IPS DF 6.9 (cell line): Measurements from ENCODE around the gene SNTG2.

Source experiments
- DNase-seq: peaks from one replicate; pipeline ENCODE4 v3.0.0-alpha.2; 2013; ENCODE audit warnings: low read depth, low spot score
- H3K27ac ChIP-seq: one replicate; pipeline ENCODE4 v1.5.1; 2013; ENCODE audit warnings: low read length, control low read depth
- H3K27me3 ChIP-seq: 2 replicates; pipeline ENCODE4 v1.6.1; 2013; ENCODE audit warnings: mild to moderate bottlenecking, low read length; ENCODE audit not compliant: control insufficient read depth, insufficient read depth
- H3K36me3 ChIP-seq: 2 replicates; pipeline ENCODE4 v1.6.1; 2013; ENCODE audit warnings: low read length; ENCODE audit not compliant: control insufficient read depth, insufficient read depth
- H3K4me1 ChIP-seq: 2 replicates; pipeline ENCODE4 v1.6.1; 2013; ENCODE audit warnings: low read length; ENCODE audit not compliant: control insufficient read depth, insufficient read depth
- H3K4me3 ChIP-seq: 2 replicates; pipeline ENCODE4 v1.5.1; 2013; ENCODE audit warnings: mild to moderate bottlenecking, low read length
- H3K9me3 ChIP-seq: 2 replicates; pipeline ENCODE4 v1.6.1; 2013; ENCODE audit warnings: low read length, inconsistent platforms; ENCODE audit not compliant: control insufficient read depth, insufficient read depth
- WGBS: extraction: QIAGEN DNeasy Blood & Tissue Kit; methylation state at CpG from one replicate; pipeline ENCODE4 v1.1.7; 2013; ENCODE audit warnings: mixed read lengths, missing lambda C conversion rate; ENCODE audit not compliant: insufficient read length, insufficient coverage; 5-methylcytosine and 5-hydroxymethylcytosine counted together

SNTG2 gene

DNA sequence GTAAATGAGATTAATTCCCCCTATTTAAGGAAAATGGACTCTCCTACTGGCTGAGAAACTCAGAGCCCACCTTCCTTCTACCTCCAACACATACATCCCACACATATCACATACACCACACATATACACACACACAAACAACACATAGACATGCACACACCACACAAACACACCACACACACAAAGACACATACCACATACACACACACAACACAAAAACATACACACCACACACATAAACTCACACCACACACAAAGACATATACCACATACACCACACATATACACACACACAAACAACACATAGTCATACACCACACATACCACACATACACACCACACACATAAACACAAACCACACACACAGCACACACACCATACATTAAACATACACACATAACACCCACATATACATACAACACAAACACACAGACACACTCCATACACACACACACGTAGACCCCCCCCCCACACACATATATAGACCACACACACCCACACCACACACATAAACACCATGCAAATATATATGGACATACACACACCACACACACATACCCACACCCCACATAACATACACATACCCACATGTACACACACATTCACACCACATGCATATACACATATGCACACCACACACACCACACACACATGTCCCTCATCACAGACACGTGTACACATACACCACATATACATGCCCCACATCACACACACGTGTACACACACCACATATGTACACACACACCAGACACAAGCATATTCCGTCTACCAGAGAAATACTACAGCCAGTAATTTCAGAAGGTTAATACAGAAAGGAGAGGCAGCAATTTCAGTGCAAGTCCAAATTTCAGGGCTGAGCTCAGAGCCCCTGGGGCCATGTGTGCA lies 204.3 kb downstream of the SNTG2 start:
- H3K4me3 ChIP-seq = no peak overlapping the region
- no peaks in the 10 kb centered on the region for H3K27me3 ChIP-seq
- no peak for DNase-seq
- H3K9me3 ChIP-seq = no peaks in the 10 kb centered on the region
- WGBS = 100% methylated on average over 1 of the region's 4 CpGs
- peaks cover 3% of the 10 kb centered on the region; the same call in 1 of the 2 replicates for H3K36me3 ChIP-seq
- no peaks in the 10 kb centered on the region for H3K4me1 ChIP-seq
- no peak overlapping the region for H3K27ac ChIP-seq

DNA sequence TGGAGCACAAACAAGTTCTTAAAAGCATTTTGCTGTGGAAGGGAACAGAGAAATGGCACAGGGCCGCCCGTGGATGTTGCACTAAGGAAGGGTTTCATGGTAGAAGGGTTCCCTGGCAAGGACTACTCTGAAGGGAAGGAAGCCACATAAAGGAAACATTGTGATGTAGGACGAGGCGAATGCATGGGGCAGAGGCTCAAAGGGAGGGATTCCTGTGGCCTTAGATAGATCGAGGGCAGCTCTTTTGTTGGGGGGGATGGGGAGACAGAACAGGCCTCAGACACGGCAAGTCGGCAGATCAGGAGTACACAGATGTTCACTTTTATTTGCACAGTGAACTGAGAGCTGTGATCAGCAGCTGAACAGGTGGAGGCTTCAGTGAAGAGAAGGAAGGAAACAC lies 205.4 kb downstream of the SNTG2 start:
- WGBS = no CpG with 5 or more reads among the region's 7 CpGs
- Histone ChIP-seq H3K9me3 (no peaks in the 10 kb centered on the region), H3K4me1 (no peaks in the 10 kb centered on the region), H3K27me3 (no peaks in the 10 kb centered on the region), H3K27ac (no peak overlapping the region), H3K4me3 (no peak overlapping the region), H3K36me3 (peaks cover 3% of the 10 kb centered on the region; the same call in 1 of the 2 replicates)
- no peak for DNase-seq

DNA sequence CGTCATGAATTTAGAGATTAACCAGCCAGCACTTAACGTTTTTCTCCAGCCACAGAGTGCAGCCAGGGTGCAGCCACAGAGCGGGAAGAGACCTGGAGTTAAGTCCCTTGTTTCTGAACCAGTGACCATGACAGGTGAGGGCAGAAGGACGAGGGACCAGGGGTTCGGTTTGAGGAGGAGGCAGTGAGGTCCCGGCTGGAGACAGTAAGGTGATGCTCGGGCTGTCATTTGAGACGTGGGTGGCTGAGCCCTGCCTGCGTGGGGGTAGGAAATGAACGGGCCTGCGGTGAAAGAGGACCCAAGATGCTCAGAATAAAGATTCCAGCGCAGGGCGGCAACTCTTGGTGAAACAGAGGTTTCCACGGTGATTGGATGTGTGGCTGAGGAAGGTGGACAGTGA lies 205.9 kb downstream of the SNTG2 start:
- DNase-seq = no peak
- Histone ChIP-seq H3K27ac (no peak overlapping the region), H3K9me3 (no peaks in the 10 kb centered on the region), H3K36me3 (peaks cover 3% of the 10 kb centered on the region; the same call in 1 of the 2 replicates), H3K4me3 (no peak overlapping the region), H3K4me1 (no peaks in the 10 kb centered on the region), H3K27me3 (no peaks in the 10 kb centered on the region)
- WGBS = no CpG with 5 or more reads among the region's 14 CpGs

DNA sequence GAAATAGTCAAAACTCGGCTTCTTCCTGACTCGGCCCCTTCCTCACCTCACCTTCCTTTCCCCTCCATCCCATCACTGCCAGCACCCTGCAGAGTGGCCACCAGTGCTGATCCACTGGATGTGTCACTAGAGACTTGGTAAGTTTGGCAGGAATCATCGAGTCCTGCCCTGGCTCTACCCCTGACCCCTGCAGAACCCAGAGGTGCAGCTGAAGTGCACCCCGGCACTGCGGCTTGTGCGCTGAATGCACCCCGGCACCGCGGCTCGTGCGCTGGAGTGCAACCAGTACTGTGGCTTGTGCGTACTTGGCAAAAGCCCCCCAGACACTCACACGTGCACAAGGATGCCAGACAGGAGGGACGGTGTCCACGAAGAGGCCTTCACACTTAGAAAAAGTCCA lies 206.5 kb downstream of the SNTG2 start:
- WGBS = no CpG with 5 or more reads among the region's 15 CpGs
- H3K36me3 ChIP-seq = peaks cover 3% of the 10 kb centered on the region; the same call in 1 of the 2 replicates
- H3K27me3 ChIP-seq = no peaks in the 10 kb centered on the region
- H3K4me3 ChIP-seq = no peak overlapping the region
- no peaks in the 10 kb centered on the region for H3K9me3 ChIP-seq
- H3K27ac ChIP-seq = no peak overlapping the region
- no peaks in the 10 kb centered on the region for H3K4me1 ChIP-seq
- DNase-seq = no peak

DNA sequence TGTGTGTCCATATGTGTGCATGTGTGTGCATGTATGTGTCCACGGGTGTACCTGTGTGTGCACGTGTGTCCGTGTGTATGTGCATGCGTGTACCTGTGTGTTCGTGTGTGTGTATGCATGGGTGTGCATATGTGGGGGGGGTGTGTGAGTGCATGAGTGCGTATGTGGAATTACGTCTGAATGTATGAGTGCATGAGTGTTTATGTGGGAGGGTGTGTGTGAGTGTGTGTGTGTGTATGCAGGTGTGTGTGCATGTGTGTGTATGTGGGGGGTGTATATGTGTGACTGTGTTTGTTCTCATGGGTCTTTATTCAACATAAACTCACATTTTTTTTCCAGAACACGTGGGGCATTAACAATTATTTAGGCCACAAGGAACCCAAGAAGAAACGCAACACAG lies 208.4 kb downstream of the SNTG2 start:
- no peaks in the 10 kb centered on the region for H3K27me3 ChIP-seq
- WGBS = no CpG with 5 or more reads among the region's 9 CpGs
- H3K36me3 ChIP-seq = peaks cover 3% of the 10 kb centered on the region; the same call in 1 of the 2 replicates
- H3K4me3 ChIP-seq = no peak overlapping the region
- no peaks in the 10 kb centered on the region for H3K9me3 ChIP-seq
- H3K4me1 ChIP-seq = no peaks in the 10 kb centered on the region
- DNase-seq = no peak
- H3K27ac ChIP-seq = no peak overlapping the region

DNA sequence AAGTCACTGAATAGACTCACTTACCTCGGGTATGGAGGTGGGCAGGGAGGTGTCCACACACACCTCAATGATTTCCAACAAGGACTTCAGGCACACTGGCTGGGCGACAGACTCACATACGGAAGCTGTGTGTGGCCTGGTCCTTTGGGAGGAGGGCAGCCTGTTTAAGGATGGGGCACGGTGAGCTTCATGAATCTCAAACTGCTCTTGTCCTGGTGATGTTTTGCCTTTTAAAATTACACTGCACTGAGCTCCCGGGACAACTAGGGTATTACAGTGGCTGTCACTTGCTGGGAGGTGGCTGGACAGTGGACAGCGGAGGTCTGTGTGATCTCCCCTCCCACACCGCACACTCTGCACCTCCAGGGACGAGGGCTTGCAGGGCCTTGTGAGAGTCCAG lies 211.6 kb downstream of the SNTG2 start:
- Histone ChIP-seq H3K9me3 (no peaks in the 10 kb centered on the region), H3K36me3 (0 out of 2 replicates have a peak, but pooled peaks cover 4% of the 10 kb centered on the region), H3K27ac (no peak overlapping the region), H3K4me1 (no peaks in the 10 kb centered on the region), H3K4me3 (no peak overlapping the region), H3K27me3 (no peaks in the 10 kb centered on the region)
- WGBS = no CpG with 5 or more reads among the region's 8 CpGs
- no peak for DNase-seq

DNA sequence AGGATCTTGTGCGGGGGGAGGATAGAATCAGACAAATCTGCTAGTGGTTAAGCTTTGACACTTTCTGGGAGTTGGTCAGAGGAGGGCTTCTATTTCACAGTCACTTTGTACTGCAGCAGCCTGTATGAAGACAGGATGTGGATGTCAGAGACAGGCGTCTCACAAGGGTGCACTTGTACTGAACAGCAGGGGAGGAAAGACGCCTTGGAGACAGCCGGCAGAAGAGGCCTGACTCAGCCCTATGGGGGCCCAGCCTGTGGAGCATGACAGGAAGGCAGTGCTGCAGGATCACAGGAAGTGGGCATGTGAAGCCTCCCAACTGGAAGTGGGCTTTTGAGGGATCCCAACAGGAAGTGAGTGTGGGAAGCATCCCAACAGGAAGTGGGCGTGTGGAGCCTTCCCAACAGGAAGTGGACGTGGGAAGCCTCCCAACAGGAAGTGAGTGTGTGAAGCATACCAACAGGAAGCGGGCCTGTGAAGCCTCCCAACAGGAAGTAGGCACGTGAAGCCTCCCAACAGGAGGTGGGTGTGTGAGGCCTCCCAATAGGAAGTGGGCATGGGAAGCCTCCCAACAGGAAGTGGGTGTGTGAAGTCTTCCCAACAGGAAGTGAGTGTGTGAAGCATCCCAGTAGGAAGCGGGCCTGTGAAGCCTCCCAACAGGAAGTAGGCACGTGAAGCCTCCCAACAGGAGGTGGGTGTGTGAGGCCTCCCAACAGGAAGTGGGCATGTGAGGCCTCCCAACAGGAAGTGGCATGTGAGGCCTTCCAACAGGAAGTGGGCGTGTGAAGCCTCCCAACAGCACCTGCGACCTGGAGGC lies 212.3 kb downstream of the SNTG2 start:
- Histone ChIP-seq H3K27me3 (no peaks in the 10 kb centered on the region), H3K36me3 (0 out of 2 replicates have a peak, but pooled peaks cover 4% of the 10 kb centered on the region), H3K4me1 (no peaks in the 10 kb centered on the region), H3K9me3 (no peaks in the 10 kb centered on the region), H3K4me3 (no peak overlapping the region), H3K27ac (no peak overlapping the region)
- DNase-seq = no peak
- WGBS = no CpG with 5 or more reads among the region's 12 CpGs

DNA sequence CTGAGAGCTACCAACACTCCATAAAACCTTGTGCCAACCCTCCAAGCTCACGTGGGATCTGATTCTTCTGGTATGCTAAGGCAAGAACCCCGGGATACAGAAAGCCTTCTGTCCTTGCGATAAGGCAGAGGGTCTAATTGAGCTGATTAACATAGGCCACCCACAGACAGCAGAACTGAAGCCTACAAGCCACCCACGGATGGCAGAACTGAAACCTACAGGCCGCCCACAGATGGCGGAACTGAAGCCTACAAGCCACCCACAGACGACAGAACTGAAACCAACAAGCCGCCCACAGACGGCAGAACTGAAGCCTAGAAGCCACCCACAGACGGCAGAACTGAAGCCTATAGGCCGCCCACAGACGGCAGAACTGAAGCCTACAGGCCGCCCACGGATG lies 216.3 kb downstream of the SNTG2 start:
- Histone ChIP-seq H3K27me3 (no peaks in the 10 kb centered on the region), H3K4me3 (no peak overlapping the region), H3K27ac (no peak overlapping the region), H3K4me1 (no peaks in the 10 kb centered on the region), H3K9me3 (no peaks in the 10 kb centered on the region), H3K36me3 (peaks cover 7% of the 10 kb centered on the region)
- no peak for DNase-seq
- WGBS = no CpG with 5 or more reads among the region's 14 CpGs

DNA sequence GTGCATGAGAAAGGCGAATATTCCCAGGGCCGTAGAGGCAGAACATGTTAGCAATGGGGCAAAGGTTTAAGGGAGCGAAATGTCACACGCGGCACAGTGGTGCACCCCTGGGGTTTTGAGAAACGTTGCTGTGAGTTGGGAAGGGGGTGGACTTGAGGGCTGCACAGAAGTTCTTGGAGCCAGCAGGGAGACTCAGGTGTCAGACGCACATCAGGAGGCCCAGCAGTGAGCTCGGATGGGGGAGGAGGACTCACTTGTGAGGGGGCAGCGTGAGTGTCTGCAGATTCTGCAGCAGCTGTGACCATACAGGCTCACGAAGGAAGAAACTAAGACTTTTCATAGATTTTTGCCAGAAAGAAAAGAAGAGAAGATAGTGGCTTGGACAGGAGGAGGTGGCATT lies 218.2 kb downstream of the SNTG2 start:
- H3K4me1 ChIP-seq = no peaks in the 10 kb centered on the region
- H3K9me3 ChIP-seq = peaks cover 6% of the 10 kb centered on the region
- H3K27me3 ChIP-seq = no peaks in the 10 kb centered on the region
- no peak for DNase-seq
- H3K36me3 ChIP-seq = peaks cover 9% of the 10 kb centered on the region
- whole genome bisulfite sequencing = no CpG with 5 or more reads among the region's 10 CpGs
- H3K4me3 ChIP-seq = no peak overlapping the region
- no peak overlapping the region for H3K27ac ChIP-seq

DNA sequence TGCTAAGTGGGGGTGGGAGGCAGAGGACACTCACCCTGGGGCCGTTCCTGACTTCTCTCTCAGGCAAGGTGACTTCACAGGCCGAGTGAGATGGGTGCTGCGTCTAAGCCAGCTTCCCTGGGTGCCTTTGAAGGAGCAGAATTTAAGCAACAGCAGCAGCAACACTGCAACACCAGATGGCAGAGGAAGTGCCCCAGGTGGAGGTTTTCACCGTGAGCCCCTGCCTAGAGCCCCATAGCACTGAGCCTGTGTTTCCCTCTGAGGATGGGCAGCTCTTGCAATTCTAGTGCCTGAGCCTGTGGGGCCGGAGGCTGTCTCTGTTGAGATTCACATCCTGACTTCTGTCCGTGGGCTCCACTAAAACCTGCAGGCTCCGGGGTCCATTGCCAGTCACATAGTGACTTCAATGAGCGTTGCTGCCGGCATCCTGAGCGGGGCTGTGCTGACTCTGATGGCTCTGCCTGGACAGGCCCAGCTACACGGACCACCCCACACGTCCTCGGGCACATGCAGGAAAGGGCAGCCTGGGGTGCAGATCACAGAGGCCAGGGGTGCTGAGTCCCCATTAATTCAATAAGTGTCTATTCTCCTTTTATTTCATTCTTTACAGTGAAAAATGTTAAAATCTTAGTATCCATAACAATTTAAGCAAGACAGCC lies 218.8 kb downstream of the SNTG2 start:
- Histone ChIP-seq H3K36me3 (peaks cover 9% of the 10 kb centered on the region), H3K4me1 (no peaks in the 10 kb centered on the region), H3K27me3 (no peaks in the 10 kb centered on the region), H3K27ac (no peak overlapping the region), H3K4me3 (no peak overlapping the region), H3K9me3 (peaks cover 6% of the 10 kb centered on the region)
- DNase-seq = no peak
- no CpG with 5 or more reads among the region's 13 CpGs for WGBS
